SU-DHL-6 (cell line): ENCODE data around the gene FIZ1.

ENCODE experiments used
- CTCF ChIP-seq: fragments of 200-600 bp; sonication (generic); IDR thresholded peaks from one replicate; pipeline ENCODE4 v1.5.1; 2017; ENCODE audit warnings: antibody characterized with exemption, mild to moderate bottlenecking, low read length, moderate library complexity; ENCODE audit not compliant: insufficient read depth, poor library complexity, severe bottlenecking
- EZH2phosphoT487 ChIP-seq: fragments of 200-600 bp; sonication (generic), shearing (Covaris generic); conservative IDR thresholded peaks from 2 replicates; pipeline ENCODE4 v1.6.1; 2018; ENCODE audit warnings: mild to moderate bottlenecking, antibody characterized with exemption, low read length, moderate library complexity, mixed read lengths

- TF ChIP-seq CTCF (no peak), EZH2phosphoT487 (no peak)
These were observed 1.8 kb downstream of the FIZ1 start for GRCh38 chr19:55597501-55597921.
